ENCODE measurements around the gene GABRB3.

The GABRB3 gene

DNA sequence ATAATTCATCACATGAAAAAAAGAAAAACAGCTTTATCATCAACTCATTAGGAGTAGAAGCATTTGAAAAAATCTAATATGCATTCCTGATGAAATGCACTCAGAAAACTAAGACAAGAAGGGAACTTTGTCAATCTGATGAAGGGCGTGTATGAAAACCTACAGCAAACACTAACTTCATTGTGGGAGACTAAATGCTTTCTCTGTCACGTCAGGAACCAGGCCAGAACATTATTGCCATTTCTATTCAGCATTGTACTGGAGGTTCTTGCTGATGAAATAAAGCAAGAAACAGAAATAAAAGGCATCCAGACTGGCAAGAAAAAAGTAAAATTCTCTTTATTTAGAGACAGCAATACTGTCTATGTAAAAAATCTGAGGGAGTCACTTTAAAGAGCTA, 235.2 kb downstream of the GABRB3 start:
- TF ChIP-seq, protein P1, sequence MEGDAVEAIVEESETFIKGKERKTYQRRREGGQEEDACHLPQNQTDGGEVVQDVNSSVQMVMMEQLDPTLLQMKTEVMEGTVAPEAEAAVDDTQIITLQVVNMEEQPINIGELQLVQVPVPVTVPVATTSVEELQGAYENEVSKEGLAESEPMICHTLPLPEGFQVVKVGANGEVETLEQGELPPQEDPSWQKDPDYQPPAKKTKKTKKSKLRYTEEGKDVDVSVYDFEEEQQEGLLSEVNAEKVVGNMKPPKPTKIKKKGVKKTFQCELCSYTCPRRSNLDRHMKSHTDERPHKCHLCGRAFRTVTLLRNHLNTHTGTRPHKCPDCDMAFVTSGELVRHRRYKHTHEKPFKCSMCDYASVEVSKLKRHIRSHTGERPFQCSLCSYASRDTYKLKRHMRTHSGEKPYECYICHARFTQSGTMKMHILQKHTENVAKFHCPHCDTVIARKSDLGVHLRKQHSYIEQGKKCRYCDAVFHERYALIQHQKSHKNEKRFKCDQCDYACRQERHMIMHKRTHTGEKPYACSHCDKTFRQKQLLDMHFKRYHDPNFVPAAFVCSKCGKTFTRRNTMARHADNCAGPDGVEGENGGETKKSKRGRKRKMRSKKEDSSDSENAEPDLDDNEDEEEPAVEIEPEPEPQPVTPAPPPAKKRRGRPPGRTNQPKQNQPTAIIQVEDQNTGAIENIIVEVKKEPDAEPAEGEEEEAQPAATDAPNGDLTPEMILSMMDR (IDR thresholded peaks at IDR 0.05; ENCODE audit: low read depth, low read length) = no peak
- H3K4me3 ChIP-seq (ENCODE audit: low read depth, low read length) = no peak overlapping the region

DNA sequence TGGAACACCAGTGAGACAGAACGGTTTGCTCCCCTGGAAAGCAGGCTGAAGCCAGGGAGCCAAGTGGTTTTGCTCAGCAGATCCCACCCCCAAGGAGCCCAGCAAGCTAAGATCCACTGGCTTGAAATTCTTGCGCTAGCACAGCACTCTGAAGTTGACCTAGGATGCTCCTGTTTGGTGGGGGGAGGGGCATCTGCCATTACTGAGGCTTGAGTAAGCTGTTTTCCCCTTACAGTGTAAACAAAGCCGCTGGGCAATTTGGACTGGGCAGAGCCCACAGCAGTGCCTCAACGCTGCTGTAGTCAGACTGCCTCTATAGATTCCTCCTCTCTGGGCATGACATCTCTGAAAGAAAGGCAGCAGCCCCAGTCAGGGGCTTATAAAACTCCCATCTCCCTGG, 241.4 kb downstream of the GABRB3 start:
- TF ChIP-seq, protein P1 (IDR thresholded peaks at IDR 0.05; ENCODE audit: low read depth, low read length) = no peak

DNA sequence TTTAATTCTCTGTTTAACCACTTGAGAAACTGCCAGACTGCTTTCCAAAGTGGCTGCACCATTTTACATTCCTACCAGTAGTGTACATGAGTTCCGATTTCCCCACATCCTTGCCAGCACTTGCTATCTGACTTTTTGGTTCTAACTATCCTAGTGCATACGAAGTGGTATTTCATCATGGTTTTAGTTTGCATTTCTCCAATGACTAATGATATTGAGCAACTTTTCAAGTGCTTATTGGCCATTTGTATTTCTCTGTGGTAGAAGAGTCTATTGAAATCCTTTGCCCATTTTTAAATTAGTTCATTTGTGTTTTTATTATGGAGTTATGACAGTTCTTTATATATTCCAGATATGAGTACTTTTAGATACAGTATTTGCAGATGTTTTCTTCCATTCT, 247.8 kb downstream of the GABRB3 start:
- TF ChIP-seq, protein P1 (IDR thresholded peaks at IDR 0.05; ENCODE audit: low read depth, low read length) = no peak

More for the DNA sequence above, 241.4 kb downstream of the GABRB3 start:
- H3K4me3 ChIP-seq (ENCODE audit: low read depth, low read length) = no peak overlapping the region

DNA sequence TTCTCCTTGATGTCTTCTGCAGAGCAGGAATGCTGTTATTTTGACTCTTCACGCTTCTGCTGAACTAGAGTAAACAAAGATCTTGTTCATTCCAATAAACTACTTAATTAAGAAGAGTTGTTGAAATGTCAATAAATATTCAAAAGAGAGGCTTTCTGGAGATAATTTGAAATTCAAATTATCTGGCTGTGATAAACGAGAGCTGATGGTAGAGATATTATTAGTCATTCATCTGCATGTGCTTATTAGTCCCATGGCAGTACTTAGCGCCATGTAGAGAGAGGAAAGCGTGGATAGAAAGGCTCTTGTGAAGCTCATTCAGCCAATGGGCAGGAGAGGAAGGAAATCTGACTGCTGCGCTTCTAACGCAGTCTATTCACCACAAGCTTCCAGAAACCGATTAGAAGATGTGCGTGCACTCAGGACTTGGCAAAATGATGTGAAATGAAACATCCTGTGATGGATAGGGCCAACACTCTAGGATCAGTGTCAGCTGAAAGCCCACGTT, 251.1 kb downstream of the GABRB3 start:
- TF ChIP-seq, protein P1 (IDR thresholded peaks at IDR 0.05; ENCODE audit: low read depth, low read length) = no peak
- H3K4me3 ChIP-seq (ENCODE audit: low read depth, low read length) = no peak overlapping the region

More for the DNA sequence above, 247.8 kb downstream of the GABRB3 start:
- no peak overlapping the region for H3K4me3 ChIP-seq (ENCODE audit: low read depth, low read length)

DNA sequence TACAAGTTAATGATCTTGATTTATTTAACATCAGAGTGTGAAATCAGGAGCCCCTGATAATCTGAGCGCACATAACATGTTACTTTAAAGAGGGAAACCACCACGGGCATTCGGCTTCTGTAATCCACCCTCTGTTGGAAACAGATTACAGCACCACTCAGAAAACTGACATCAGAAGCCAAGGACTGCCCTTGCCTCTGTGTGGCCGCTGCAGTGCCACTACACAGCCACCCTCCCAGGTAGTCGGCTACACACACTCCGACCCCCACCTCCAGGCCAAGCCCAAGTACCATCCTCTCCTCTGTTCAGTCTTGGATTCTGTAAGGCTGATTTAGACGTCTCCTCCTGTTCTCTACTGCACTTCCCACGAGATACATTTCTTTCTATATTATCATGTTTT, 251.7 kb downstream of the GABRB3 start:
- TF ChIP-seq, protein P1 (IDR thresholded peaks at IDR 0.05; ENCODE audit: low read depth, low read length) = no peak

DNA sequence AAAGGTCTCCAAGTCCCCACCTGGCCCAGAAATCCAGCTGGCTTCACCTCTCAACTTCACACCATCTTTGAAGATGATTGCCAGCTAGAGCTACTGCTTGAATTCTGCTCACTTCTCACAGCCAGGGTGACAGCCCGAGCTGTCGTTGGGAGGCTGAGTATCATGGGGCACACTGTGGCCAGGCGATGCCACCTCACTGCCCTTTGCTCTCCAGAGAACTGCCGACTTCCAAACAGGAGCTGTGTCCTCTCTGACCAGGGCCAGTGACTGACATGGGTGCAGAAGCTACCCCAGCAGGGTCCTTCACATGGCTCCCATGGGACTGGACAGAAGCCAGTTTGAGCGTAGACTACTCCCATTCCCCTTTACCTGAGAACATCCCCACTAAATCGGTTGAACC, 254.0 kb downstream of the GABRB3 start:
- no peak overlapping the region for H3K4me3 ChIP-seq (ENCODE audit: low read depth, low read length)
- TF ChIP-seq, protein P1 (IDR thresholded peaks at IDR 0.05; ENCODE audit: low read depth, low read length) = no peak

More for the DNA sequence above, 251.7 kb downstream of the GABRB3 start:
- no peak overlapping the region for H3K4me3 ChIP-seq (ENCODE audit: low read depth, low read length)

DNA sequence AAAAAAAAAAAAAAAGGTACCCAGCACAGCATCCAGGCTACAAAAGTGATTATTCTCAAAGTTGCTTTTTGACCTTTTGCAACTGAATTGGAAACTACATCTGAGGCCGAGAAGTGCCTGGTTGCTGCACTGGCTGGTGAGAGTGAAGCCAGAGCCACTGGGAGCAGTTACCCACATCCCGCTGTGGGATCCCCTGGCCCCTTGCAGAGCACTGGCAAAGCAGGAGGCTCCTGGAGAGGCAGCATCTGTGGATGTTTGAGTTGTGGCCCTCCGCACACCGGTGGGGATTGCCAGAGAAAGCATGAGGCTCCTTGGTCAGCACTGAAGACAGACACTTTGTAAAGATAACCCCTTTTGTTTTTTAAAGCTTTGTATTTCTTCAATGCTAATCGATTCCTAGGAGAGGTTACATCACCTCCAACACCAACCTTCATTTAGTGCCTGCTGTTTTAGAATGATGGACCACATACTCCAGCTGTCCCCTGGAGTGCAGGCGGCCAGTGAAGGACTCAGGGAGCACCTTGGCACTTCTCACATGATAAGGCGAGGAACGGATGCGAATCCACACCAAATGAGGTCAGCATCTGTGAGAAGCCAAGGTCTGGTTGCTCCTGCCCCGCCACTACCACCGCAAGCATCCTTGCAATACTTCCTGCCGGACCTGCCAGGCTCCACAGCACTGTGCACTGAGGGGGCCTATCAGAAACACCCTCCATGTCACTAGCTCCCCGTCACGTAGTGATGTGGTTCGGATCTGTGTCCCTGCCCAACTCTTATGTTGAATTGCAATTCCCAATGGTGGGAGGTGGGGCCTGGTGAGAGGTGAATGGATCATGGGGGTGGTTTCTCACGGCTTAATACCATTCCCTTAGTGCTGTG, 256.5 kb downstream of the GABRB3 start:
- TF ChIP-seq, protein P1 (IDR thresholded peaks at IDR 0.05; ENCODE audit: low read depth, low read length) = no peak

More for the DNA sequence above, 256.5 kb downstream of the GABRB3 start:
- no peak overlapping the region for H3K4me3 ChIP-seq (ENCODE audit: low read depth, low read length)

All from WI38 (cell line).